Heart right ventricle (tissue), 16 donors: ENCODE measurements around the gene BMPR1A. TPM values are rescaled to one million over a fixed set of nuclear protein-coding genes. Genes with fewer than 3 reads are reported as not detected.

Source experiments
- ATAC-seq, 8 donors: fragments of 200-7000 bp; cut with Tn5 transposase; one replicate each; pipeline ENCODE4 v1.9.1; 2020; ENCODE audit warnings: mild to moderate bottlenecking in 8 of 8, moderate library complexity in 8 of 8, moderate number of reproducible peaks in 1 of 8
- DNase-seq, 2 donors: peaks; one replicate each; pipeline ENCODE4 v3.0.0-alpha.2; 2020
- H3K27ac ChIP-seq, 10 donors: fragments of 200-600 bp; sonication (generic) in 2 of 10; one replicate each; pipeline versions ENCODE4 v1.5.0 to v1.8.0; 2020 to 2022; ENCODE audit warnings: mild to moderate bottlenecking in 3 of 10
- H3K27me3 ChIP-seq, 7 donors: fragments of 200-600 bp; one replicate each; pipeline ENCODE4 v1.8.0; 2021 to 2022; ENCODE audit warnings: mild to moderate bottlenecking in 2 of 7
- H3K36me3 ChIP-seq, 9 donors: fragments of 200-600 bp; sonication (generic) in 1 of 9; one replicate each; pipeline versions ENCODE4 v1.5.0 to v1.8.0; 2020 to 2022; ENCODE audit warnings: mild to moderate bottlenecking in 2 of 9
- H3K4me1 ChIP-seq, 9 donors: fragments of 200-600 bp; sonication (generic) in 1 of 9; one replicate each; pipeline versions ENCODE4 v1.5.0 to v1.8.0; 2020 to 2022; ENCODE audit warnings: mild to moderate bottlenecking in 4 of 9
- H3K4me3 ChIP-seq, 10 donors: fragments of 200-600 bp; sonication (generic) in 2 of 10; one replicate each; pipeline versions ENCODE4 v1.5.0 to v1.8.0; 2020 to 2022; ENCODE audit warnings: mild to moderate bottlenecking in 7 of 10, moderate library complexity in 2 of 10
- H3K9me3 ChIP-seq, 11 donors: fragments of 200-600 bp in 10 of 11; sonication (generic) in 2 of 11; one replicate each; pipeline versions ENCODE4 v1.5.0 to v1.8.0; 2013 to 2022; ENCODE audit warnings: mild to moderate bottlenecking in 2 of 11, control low read depth in 1 of 11, moderate library complexity in 1 of 11
- WGBS, 2 donors: extraction: QIAGEN DNeasy Blood & Tissue Kit; methylation state at CpG; one replicate each; pipeline ENCODE4 v1.1.7; 2013; ENCODE audit warnings: inconsistent platforms in 1 of 2; 5-methylcytosine and 5-hydroxymethylcytosine counted together
- intact Hi-C, 10 donors: fragments of 100-400 bp; cut with DNase I; formaldehyde crosslinking; loops; one replicate each; pipeline versions ENCODE4 v1.11.1 to v1.14.2; 2022
- polyA plus RNA-seq, 2 donors: library from polyadenylated mRNA; stranded (reverse); fragments of 200-250 nt; gene quantifications; one replicate each; pipeline ENCODE4 v1.2.3, GENCODE V29; 2013
- total RNA-seq, 10 donors: library from RNA; stranded (reverse); fragmentation: NEBNext Ultra II Directional in 3 of 10; extraction: Animal tissue kit (Norgen Biotek cat#: 25700) in 3 of 10; gene quantifications; one replicate each; pipeline versions ENCODE4 v1.2.1 to v1.2.4, GENCODE V29; 2021 to 2023
- TF ChIP-seq, protein P1 (sequence below), 9 donors: fragments of 200-600 bp; sonication (generic) in 2 of 9; IDR thresholded peaks; one replicate each; pipeline versions ENCODE4 v1.5.0 to v1.8.0; 2021 to 2022; ENCODE audit warnings: antibody characterized with exemption in 9 of 9, mild to moderate bottlenecking in 5 of 9, moderate library complexity in 1 of 9
- donor health status: Arrhythmogenic right ventricular cardiomyopathy.
- donor health status: ischemic (EF 13 %, LVEDD 7.1; RV severe dilation, severe dysfunction).
- donor health status: healthy with polysubstance abuse.
- donor health status: DM: no; HTN: yes; CAD: no.
- donor health status: DM: no; HTN: no; CAD: no.
- donor health status: ischemic (EF 25% LVEDD 6.9; RV normal size, moderate dysfunction).
- donor health status: ischemic (EF 25% LVEDD 5.7; RV mildly dilated, moderate dysfunction).
- donor health status: healthy.
- donor health status: DM: yes; HTN: yes; CAD: no.
- donor health status: Ischemic cardiomyopathy.
- donor health status: ischemic (EF 35%, LVEDD 5.7; RV mildly dilated, moderate dysfunction).
- donor health status: nonischemic (EF 11% LVEDD 7.7; RV severe dilation, severe dysfunction).
- donor health status: DM: yes; HTN: yes; CAD: no.
- donor health status: PGD.
- donor health status: ischemic (EF 29% LVEDD 5.4; RV normal size, mild dysfunction).
- donor health status: nonischemic (EF 23%, LVEDD 6.1; RV moderate dilation, normal function).

The BMPR1A gene
- total and polyA plus RNA-seq, 12 donors, result 6.7 to 69.0 (median 45.6) TPM

DNA sequence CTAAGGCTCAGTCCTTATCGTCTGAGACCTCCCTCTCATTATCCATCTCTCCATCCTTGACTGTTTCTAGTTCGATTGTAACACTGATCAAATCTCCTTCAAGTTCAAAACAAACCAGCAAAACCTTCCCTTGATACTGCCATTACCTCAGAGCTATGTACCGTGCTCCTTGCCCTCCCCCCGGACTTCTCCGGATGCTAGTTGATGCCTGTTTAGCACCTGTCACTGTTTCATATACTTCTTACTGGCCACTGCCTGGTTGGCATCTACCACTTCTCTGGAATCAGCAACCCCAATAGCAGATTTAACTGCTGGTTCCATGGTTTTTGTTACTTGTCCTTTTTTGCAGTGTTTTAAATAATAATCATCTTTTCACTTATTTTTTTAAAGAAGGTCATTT is 64.1 kb downstream of the BMPR1A start:
- intact Hi-C loops, result no loop called here
- Histone ChIP-seq H3K27me3 (peaks cover 0 to 9% (median 0%) of the 10 kb centered on the region in 7 donors), H3K4me1 (peaks cover 3 to 38% (median 10%) of the 10 kb centered on the region in 9 donors), H3K27ac (no peak overlapping the region), H3K36me3 (no peaks in the 10 kb centered on the region), H3K9me3 (no peaks in the 10 kb centered on the region), H3K4me3 (no peak overlapping the region)
- no peak for ATAC-seq
- no peak for DNase-seq
- TF ChIP-seq, protein P1, sequence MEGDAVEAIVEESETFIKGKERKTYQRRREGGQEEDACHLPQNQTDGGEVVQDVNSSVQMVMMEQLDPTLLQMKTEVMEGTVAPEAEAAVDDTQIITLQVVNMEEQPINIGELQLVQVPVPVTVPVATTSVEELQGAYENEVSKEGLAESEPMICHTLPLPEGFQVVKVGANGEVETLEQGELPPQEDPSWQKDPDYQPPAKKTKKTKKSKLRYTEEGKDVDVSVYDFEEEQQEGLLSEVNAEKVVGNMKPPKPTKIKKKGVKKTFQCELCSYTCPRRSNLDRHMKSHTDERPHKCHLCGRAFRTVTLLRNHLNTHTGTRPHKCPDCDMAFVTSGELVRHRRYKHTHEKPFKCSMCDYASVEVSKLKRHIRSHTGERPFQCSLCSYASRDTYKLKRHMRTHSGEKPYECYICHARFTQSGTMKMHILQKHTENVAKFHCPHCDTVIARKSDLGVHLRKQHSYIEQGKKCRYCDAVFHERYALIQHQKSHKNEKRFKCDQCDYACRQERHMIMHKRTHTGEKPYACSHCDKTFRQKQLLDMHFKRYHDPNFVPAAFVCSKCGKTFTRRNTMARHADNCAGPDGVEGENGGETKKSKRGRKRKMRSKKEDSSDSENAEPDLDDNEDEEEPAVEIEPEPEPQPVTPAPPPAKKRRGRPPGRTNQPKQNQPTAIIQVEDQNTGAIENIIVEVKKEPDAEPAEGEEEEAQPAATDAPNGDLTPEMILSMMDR (IDR thresholded peaks at IDR 0.05), result no peak
- WGBS, 2 donors, result 82 to 85% methylated on average over 5 of the region's 5 CpGs

- Histone ChIP-seq H3K4me1 (peaks cover 0 to 35% (median 6%) of the 10 kb centered on the region in 9 donors), H3K27me3 (peaks cover 0 to 9% (median 0%) of the 10 kb centered on the region in 7 donors), H3K9me3 (no peaks in the 10 kb centered on the region), H3K36me3 (no peaks in the 10 kb centered on the region), H3K27ac (no peak overlapping the region), H3K4me3 (no peak overlapping the region)
- DNase-seq, result no peak
- 59 to 63% methylated on average over 6 of the region's 6 CpGs for WGBS, 2 donors
- TF ChIP-seq, protein P1 (IDR thresholded peaks at IDR 0.05), result no peak
- intact Hi-C loops, result no loop called here
- peak in 4 of 8 donors; percentile 52 to 79 (median 64) for ATAC-seq
Observed at GRCh38 chr10:86821388-86821999, 65.1 kb downstream of the BMPR1A start.

GRCh38 chr10:86823565-86823964 is 67.1 kb downstream of the BMPR1A start:
- peaks cover 0 to 12% (median 0%) of the 10 kb centered on the region in 7 donors for H3K27me3 ChIP-seq
- 69 to 71% methylated on average over 4 of the region's 4 CpGs for WGBS, 2 donors
- ATAC-seq (peak in 3 of 8 donors; percentile 8 to 24 (median 22)), DNase-seq (no peak)
- no peak overlapping the region for H3K27ac ChIP-seq
- peaks cover 0 to 41% (median 6%) of the 10 kb centered on the region in 9 donors for H3K4me1 ChIP-seq
- H3K4me3 ChIP-seq, result no peak overlapping the region
- H3K36me3 ChIP-seq, result no peaks in the 10 kb centered on the region
- TF ChIP-seq, protein P1 (IDR thresholded peaks at IDR 0.05), result no peak
- intact Hi-C loops, result no loop called here
- no peaks in the 10 kb centered on the region for H3K9me3 ChIP-seq

DNA sequence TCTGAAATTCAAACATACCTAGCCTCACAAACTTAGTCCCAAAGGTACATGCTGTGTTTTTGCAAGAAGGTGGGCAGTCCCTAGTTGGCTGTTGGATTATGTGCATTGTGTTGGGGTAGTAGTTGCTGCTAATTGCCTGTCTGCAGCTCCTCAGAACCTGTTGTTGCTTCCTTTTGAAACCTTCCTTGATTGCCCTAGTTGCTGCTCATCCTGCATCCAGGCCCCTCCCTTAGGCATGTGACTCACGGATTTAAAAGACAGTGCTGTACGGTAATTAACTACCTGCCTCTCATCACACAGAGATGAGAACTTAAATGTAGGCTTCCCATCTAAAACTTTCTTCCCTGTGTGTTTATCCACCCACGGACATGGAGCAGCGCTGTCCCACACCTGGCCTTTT is 67.7 kb downstream of the BMPR1A start:
- Histone ChIP-seq H3K4me3 (no peak overlapping the region), H3K36me3 (no peaks in the 10 kb centered on the region), H3K27ac (no peak overlapping the region), H3K4me1 (peaks cover 0 to 46% (median 7%) of the 10 kb centered on the region in 9 donors), H3K9me3 (no peaks in the 10 kb centered on the region), H3K27me3 (peaks cover 0 to 10% (median 0%) of the 10 kb centered on the region in 7 donors)
- ATAC-seq, result peak in 1 of 8 donors; percentile 18
- TF ChIP-seq, protein P1 (IDR thresholded peaks at IDR 0.05), result no peak
- intact Hi-C loops, result no loop called here
- 59 to 68% methylated on average over 4 of the region's 4 CpGs for WGBS, 2 donors
- DNase-seq, result no peak
